HG03175 (cell line): ENCODE measurements around the gene UBAC2.
A peak's percentile ranks its signal among the peaks of the same experiment; 100 is the strongest.
"Not testable (repeated sequence)": the region's sequence is repeated elsewhere in the genome, so short reads cannot be mapped to it uniquely, and the experiment has no call there.

Experiments used
- ATAC-seq: cut with Tn5 transposase; IDR thresholded peaks from one replicate; pipeline ENCODE4 v1.9.1; 2021; ENCODE audit warnings: mild to moderate bottlenecking, moderate library complexity; ENCODE audit not compliant: unreplicated experiment

Gene UBAC2

GRCh38 chr13:99182439-99182838, 18.2 kb upstream of the UBAC2 start:
- ATAC-seq: no peak

DNA sequence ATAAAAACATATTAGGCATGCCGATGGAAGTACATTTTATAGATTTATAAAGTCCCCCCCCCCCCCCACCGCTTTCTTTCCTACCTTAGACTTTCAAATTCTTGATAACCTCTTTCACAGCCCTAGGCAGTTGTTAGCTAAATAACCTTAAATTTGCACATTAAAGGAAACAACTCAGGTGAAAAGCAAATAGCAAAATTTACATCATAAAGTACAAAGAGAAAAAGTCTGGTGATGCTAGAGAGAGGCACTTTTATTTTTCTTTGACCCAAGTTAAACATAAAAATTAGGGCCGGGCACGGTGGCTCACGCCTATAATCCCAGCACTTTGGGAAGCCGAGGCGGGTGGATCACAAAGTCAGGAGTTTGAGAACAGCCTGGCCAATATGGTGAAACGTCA, 15.0 kb upstream of the UBAC2 start:
- no peak for ATAC-seq

DNA sequence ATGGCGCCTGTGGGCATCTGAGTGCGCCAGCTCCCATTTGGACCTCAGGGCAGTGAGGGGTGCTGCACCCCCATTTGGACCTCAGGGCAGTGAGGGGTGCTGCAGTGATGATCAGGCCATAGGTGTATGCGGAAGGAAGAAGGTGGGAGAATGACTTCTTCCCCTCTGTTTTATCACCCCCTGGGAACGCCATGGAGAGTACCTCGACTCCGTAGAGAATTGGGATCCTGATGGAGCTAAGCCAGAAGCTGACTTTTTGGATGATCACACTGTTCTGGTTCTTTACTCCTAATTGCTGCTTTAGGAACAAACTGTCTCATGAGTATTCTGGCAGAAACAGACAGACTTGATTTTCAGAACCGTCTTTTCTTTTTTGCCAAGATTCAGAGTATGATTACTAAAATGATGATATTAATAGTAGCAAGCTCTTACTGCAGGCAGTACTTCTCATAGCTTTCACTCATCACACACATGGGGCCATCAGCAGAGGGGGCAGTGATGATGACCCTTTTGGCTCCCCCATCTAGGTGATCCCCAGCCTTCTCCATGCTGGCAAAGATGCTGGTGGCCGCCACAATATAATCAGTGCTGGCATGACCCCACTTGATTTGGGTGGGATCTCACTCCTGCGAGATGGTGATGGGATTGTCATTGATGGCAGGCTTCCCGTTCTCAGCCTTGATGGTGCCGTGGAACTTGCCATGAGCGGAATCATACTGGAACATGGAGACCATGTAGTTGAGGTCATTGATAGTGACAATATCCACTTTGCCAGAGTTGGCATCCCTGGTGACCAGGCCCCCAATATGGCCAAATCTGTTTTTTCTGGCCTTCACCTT, 10.3 kb upstream of the UBAC2 start:
- no peak for ATAC-seq

DNA sequence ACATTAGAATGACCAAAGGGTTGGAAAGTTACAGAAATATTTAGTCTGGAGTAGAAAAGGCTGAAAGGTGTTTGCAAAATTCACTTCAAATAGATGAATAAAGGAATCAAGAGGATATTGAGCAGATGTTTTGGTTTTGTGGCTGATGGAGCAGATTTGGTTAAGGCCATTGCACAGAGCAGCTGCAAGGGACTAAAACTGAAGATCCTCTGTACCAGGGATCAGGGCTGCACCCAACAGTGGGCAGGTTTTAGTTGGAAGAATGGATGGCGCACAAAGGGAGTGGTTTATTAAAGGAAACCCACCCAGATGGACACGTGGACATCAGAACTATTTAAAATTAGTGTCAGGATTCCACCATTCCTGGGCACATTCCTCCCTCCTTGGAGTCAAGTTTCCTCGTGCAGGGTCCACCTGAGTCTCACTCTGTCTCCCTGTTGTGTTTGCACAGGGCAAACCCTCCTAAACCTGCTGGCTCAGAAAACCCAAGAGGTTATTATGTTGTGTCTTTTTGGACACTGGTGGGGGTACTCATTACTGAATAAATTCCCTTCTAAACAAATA, 9.2 kb upstream of the UBAC2 start:
- no peak for ATAC-seq

- ATAC-seq: no peak
These were observed 8.7 kb upstream of the UBAC2 start for GRCh38 chr13:99191900-99192399.

DNA sequence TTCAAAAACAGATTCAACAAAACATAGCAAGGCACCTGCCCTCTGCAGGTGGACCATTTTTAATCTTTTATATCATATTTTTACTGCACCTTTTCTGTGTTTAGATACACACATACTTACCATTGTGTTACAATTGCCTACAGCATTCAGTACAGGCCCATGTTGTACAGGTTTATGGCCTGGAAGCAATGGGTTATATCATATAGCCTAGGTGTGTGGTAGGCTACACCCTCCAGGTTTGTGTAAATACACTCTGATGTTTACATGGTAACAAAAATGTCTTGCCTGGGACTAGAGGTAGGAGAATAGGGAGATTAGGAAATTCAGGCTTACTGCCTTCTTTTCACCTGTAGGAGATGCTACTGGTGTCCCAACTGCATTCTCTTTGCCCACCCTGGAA, 8.2 kb upstream of the UBAC2 start:
- ATAC-seq: no peak

DNA sequence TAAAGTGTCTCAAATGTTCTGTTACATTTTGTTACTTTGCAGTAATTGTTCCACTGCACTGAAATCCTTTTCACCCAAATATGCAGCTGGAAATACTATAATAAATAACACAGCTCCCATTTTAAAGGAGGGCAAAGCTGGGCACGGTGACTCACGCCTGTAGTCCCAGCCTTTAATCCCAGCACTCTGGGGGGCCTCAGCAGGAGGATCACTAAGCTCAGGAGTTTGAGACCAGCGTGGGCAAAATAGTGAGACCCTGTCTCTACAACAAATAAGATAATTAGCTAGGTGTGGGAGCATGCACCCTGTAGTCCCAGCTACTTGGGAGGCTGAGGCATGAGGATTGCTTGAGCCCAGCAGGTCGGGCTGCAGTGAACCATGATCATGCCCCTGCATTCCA, 7.5 kb upstream of the UBAC2 start:
- ATAC-seq: no peak

GRCh38 chr13:99196466-99197116, 4.1 kb upstream of the UBAC2 start:
- ATAC-seq: no peak

DNA sequence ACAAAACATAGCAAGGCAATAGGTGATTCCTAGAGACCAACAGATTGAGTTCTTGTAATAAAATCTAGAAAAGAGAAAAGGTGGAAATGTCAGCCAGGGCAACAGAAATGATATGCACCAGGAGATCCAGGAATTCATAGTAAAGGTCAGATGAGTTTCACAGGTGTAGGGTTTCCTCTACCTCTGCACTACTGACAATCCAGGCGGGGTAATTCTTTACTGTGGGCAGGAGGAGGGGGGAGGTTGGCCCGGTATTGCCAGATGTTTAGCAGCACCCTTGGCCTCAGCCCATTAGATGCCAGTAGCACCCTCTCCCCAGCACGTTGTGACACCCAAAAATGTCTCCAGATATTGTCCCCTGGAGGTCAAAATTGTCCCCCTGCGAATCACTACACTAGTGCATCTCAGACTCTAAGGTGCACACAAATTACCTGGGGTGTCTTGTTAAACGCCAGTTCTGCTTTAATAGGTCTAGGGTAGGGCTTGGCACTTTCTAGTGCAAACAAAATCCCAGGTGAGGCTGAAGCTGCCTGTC, 3.5 kb upstream of the UBAC2 start:
- ATAC-seq: no peak

DNA sequence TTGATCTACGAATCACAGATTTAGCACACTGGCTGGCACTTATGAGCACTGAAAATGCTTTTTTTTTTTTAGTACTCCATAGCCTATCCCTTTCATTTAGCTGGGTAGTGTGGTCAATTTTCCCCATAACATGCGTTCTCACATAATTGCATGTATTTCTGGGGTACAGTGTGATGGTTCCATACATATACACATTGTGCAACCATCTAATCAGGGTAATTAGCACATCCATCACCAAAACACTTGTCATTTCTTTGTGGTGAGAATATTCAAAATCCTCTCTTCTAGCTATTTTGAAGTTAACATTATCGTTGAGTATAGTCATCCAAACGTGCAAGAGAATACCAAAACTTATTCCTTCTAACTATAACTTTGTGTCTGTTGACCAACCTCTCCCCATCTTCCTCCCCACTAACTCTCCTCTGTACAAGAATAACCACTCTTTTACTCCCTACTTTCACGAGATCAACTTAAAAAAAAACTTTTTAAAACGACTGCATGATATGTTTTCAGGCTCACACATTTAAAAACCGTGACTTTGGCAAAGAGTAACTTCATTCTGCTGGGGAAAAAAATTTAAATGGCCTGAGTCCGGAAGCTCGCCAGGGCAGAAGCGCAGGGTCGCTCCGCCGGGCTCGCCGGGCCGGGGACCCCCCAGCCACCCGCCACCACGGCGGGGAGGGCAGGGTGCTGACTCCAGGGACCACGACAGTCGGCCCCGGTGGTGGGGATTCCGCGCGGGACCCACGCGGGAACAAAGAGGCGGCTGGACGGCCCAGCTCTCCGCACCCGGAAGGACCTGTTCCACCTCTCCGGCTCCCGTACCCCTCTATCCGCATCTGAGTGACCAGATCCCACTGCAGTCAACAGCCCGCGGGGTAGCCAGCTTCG, 868 bp upstream of the UBAC2 start:
- peak; percentile 0 for ATAC-seq

- no peak for ATAC-seq
These were observed 3.2 kb downstream of the UBAC2 start for GRCh38 chr13:99203601-99204579.

DNA sequence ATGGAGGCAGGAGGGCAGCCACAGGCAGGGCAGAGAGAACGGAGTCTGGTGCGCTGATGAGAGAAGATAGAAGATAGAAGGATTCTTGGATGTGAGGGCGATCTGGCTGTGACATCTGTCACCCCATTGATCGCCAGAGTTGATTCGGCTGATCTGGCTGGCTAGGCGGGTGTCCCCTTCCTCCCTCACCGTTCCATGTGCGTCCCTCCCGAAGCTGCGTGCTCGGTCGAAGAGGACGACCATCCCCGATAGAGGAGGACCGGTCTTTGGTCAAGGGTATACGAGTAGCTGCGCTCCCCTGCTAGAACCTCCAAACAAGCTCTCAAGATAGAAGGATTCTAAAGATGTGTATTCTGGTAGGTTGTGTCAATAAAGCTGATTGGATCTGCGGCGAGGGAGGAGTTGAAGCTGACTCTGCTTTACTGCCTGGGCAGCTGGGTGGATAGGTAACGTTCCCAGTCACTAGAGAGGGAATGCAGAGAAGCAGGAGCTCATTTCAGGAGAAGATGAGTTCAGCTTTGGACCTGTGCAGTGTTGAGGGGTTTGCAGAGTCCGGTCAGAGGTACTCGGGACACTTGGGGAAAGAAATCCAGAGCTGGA, 5.1 kb downstream of the UBAC2 start:
- no peak for ATAC-seq

DNA sequence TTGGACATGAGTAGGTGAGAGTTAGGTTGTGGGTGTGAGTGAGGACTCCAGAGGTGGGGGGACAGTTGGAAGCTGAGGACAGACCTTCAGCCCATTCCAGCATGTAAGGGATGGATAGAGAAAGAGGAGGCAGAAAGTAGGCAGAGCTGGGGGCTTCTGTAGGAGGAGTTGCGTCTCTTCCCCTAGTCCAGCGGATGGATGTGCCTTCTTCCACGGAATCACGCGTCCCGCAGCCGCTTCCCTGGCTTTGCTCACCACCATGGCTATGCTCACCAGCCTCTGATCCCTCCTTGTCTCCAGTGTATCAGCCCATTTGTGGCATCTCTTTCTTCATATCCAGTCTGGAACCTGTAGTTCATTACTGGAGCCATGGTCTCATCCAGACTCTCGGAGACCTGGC, 5.6 kb downstream of the UBAC2 start:
- ATAC-seq: no peak

DNA sequence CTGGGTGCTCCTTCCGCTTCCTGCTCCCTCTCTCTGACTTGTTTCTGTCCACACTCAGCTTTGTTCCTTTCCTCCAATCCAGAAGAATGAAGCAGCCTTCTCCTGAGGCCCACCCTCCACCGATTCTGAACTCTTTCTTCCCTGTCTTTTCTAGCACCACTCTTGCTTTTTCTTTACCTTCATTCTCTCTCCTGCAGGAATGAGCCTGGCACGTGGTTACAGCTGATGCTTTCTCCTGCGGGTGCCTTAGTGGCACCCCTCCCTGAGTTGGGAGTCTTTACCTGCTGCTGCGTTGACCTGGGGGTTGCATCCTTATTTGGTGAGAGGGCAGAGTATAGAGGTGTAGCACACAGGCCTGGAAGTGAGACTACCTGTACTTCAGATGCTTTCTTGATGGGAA, 6.2 kb downstream of the UBAC2 start:
- no peak for ATAC-seq

DNA sequence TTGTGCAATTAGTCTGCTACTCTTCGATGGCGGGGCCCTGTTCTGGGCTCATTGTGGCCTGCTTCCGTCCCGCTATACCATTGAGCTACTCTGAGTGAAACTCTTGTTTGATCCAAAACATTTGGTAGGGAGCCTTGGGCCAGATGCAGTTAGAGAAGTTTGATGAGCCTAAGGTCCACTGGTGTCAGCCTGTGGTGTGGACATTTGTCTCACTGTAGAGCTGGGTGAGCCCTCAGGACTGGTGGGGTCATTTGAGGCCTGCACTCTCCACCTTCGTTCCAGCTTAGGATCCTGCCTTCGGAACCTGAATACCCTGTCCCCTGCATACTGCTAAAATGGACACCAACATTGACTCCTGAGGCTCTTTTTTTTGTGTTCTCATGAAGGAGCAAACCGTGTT, 6.9 kb downstream of the UBAC2 start:
- ATAC-seq: no peak

GRCh38 chr13:99208185-99208584, 7.5 kb downstream of the UBAC2 start:
- ATAC-seq: no peak

DNA sequence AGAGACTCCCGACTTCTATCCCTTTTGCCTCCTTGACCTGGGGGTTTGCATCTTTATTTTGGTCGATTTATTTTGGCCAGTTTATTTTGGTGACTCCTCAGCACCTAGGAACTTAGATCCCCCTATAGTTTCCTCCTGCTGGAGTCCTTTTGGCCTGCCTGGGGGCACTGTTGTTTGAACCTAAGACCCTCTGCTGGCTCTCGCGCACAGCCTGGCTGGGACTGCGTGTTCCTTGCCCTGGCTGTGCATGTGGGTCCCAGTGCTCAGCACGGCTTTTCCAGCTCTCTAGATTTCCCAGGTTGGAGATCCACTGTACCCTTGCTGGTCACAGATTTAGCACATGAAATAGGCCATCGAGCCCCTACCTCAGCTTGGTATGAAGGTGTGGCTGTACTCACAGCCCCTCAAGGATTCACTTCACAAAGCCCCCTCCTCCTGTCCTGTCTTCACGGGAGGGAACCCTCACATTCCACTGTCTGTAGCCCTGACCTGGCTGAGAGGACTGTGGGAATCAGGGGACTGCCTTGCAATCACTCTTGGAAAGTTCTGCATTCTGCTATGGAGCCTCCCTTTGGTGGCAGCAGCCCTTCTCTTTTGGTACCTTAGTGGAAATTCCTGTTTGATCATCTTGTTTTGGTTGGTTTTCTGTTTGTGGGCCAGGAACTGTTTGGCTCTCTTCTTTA, 8.3 kb downstream of the UBAC2 start:
- ATAC-seq: no peak

GRCh38 chr13:99210627-99211026, 10.0 kb downstream of the UBAC2 start:
- not testable (repeated sequence) for ATAC-seq
